Peyer's patch (tissue), 4 donors: ENCODE data around the gene RHBG.

Experiments used
- CTCF ChIP-seq, 6 experiments: fragments of 450-650 bp in 4 of 6; fragments of 200-600 bp in 2 of 6; sonication (generic) in 1 of 6; IDR thresholded peaks; one replicate each; pipeline ENCODE4 v1.5.1; 2017 to 2019; ENCODE audit warnings: antibody characterized with exemption in 6 of 6, mild to moderate bottlenecking in 3 of 6, moderate library complexity in 1 of 6
- POLR2A ChIP-seq, 2 donors: fragments of 450-650 bp; IDR thresholded peaks; one replicate each; pipeline ENCODE4 v1.5.1; 2017; ENCODE audit warnings: antibody characterized with exemption in 2 of 2, mild to moderate bottlenecking in 2 of 2, moderate library complexity in 2 of 2

GRCh38 chr1:156431366-156431765, 62.4 kb downstream of the RHBG start:
- TF ChIP-seq CTCF (IDR thresholded peaks at IDR 0.05): no peak
- TF ChIP-seq POLR2A (IDR thresholded peaks at IDR 0.05): no peak
